Astrocyte (in vitro differentiated cells and primary cell): ENCODE measurements around the gene DNAH6.

Source experiments
- CTCF ChIP-seq: IDR thresholded peaks from 2 replicates; pipeline ENCODE4 v1.5.1; 2011; ENCODE audit warnings: low read depth, mild to moderate bottlenecking, inconsistent platforms, low read length, moderate library complexity; ENCODE audit not compliant: insufficient read depth
- EZH2 ChIP-seq: IDR thresholded peaks from 2 replicates; pipeline ENCODE4 v1.6.1; 2012; ENCODE audit warnings: mild to moderate bottlenecking, low read length, inconsistent platforms; ENCODE audit not compliant: insufficient read depth

GRCh38 chr2:84467389-84467788 lies 48.9 kb upstream of the DNAH6 start:
- TF ChIP-seq EZH2 (no peak), CTCF (no peak)
